ENCODE results near the gene GALNT15.

DNA sequence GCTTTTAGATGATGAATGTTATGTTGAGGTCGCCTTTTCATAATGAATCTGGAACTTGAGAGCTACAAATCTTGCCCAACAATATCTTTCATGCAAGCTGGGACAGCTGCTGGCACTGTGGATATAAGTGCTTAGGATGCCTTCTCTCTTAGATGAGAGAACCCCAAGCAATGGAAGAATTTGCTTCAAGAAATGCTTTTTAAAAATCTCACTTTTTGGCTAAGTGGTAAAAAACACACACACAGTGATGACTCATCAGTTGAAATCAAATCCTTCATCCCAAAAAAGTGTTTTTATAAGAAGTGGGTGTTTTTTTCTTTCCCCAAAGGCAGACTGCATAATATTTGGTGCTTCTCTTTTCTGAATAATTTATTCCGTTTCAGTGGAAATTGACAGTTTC is 38.4 kb upstream of the GALNT15 start:
- TF ChIP-seq, protein P1, sequence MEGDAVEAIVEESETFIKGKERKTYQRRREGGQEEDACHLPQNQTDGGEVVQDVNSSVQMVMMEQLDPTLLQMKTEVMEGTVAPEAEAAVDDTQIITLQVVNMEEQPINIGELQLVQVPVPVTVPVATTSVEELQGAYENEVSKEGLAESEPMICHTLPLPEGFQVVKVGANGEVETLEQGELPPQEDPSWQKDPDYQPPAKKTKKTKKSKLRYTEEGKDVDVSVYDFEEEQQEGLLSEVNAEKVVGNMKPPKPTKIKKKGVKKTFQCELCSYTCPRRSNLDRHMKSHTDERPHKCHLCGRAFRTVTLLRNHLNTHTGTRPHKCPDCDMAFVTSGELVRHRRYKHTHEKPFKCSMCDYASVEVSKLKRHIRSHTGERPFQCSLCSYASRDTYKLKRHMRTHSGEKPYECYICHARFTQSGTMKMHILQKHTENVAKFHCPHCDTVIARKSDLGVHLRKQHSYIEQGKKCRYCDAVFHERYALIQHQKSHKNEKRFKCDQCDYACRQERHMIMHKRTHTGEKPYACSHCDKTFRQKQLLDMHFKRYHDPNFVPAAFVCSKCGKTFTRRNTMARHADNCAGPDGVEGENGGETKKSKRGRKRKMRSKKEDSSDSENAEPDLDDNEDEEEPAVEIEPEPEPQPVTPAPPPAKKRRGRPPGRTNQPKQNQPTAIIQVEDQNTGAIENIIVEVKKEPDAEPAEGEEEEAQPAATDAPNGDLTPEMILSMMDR (conservative IDR thresholded peaks at IDR 0.05; ENCODE audit: low read depth, low read length): no peak
- no peak for TF ChIP-seq EZH2 (IDR thresholded peaks at IDR 0.05; ENCODE audit: borderline replicate concordance, low read depth, low read length, poor library complexity, severe bottlenecking)
